ENCODE data around the gene TRAPPC1.

DNA sequence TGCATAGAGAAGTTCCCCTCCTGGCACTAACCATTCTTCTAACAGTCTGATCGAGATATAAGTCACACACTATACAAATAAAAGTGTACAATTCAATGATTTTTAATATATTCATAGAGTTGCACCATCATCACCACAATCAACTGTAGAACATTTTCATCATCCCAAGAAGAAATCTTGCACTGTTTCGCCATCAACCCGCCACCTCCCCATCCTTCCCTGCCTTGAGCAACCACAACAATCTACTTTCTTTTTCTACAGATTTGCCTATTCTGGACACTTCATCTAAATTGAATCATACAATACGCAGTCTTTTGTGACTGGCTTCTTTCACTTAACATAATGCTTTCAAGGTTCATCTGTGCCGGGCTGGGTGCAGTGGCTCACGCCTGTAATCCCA lies 37.7 kb upstream of the TRAPPC1 start:
- TF ChIP-seq, protein P1, sequence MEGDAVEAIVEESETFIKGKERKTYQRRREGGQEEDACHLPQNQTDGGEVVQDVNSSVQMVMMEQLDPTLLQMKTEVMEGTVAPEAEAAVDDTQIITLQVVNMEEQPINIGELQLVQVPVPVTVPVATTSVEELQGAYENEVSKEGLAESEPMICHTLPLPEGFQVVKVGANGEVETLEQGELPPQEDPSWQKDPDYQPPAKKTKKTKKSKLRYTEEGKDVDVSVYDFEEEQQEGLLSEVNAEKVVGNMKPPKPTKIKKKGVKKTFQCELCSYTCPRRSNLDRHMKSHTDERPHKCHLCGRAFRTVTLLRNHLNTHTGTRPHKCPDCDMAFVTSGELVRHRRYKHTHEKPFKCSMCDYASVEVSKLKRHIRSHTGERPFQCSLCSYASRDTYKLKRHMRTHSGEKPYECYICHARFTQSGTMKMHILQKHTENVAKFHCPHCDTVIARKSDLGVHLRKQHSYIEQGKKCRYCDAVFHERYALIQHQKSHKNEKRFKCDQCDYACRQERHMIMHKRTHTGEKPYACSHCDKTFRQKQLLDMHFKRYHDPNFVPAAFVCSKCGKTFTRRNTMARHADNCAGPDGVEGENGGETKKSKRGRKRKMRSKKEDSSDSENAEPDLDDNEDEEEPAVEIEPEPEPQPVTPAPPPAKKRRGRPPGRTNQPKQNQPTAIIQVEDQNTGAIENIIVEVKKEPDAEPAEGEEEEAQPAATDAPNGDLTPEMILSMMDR (IDR thresholded peaks at IDR 0.05), result no peak
- TF ChIP-seq EP300 (IDR thresholded peaks at IDR 0.05) (no peak), POLR2A (IDR thresholded peaks at IDR 0.05; ENCODE audit: low read depth) (no peak), POLR2AphosphoS5 (IDR thresholded peaks at IDR 0.05) (no peak)
